ENCODE measurements around the gene TRIM9. TPM values are rescaled to one million over a fixed set of nuclear protein-coding genes. Genes with fewer than 3 reads are reported as not detected.

Gene TRIM9
- total and polyA plus RNA-seq, 2 experiments from 2014 or later = 4.4 to 6.2 TPM

GRCh38 chr14:51044961-51045360, 49.9 kb downstream of the TRIM9 start (continued):
- TF ChIP-seq POLR2AphosphoS5 (IDR thresholded peaks at IDR 0.05; ENCODE audit: low read depth) = no peak
- no peak for TF ChIP-seq CREB1 (CRISPR knock-in tag; IDR thresholded peaks at IDR 0.05; ENCODE audit: low read depth)
- TF ChIP-seq ETS1 (IDR thresholded peaks at IDR 0.05) = no peak
- TF ChIP-seq NANOG (IDR thresholded peaks at IDR 0.05; ENCODE audit: borderline replicate concordance) = no peak

- Histone ChIP-seq H3K9me2 (ENCODE audit: insufficient read depth) (no peaks in the 10 kb centered on the region), H4K20me1 (replicated peaks; ENCODE audit: insufficient read depth) (no peaks in the 10 kb centered on the region), H3K4me1 (ENCODE audit: insufficient read depth) (peaks cover 32% of the 10 kb centered on the region), H3K79me2 (replicated peaks; ENCODE audit: insufficient read depth) (no peaks in the 10 kb centered on the region), H3K27me3 (ENCODE audit: insufficient read depth) (no peaks in the 10 kb centered on the region), H3K4me2 (0 out of 2 replicates have a peak overlapping the region, but pooled peaks have one; percentile 2), H3F3A (replicated peaks; ENCODE audit: low read depth) (no peaks in the 10 kb centered on the region), H2AFZ (no peak overlapping the region), H3K27ac (ENCODE audit: low read depth) (no peak overlapping the region), H3K4me3 (no peak overlapping the region), H3K36me3 (ENCODE audit: insufficient read depth) (no peaks in the 10 kb centered on the region)
- ATAC-seq (peak; percentile 68), DNase-seq (ENCODE audit: low spot score) (no peak)
- H3K36me3 Mint-ChIP-seq (ENCODE audit: low read depth) = no peaks in the 10 kb centered on the region
- peaks cover 32% of the 10 kb centered on the region for H3K4me1 Mint-ChIP-seq
- H3K9me3 Mint-ChIP-seq = no peaks in the 10 kb centered on the region
- no peaks in the 10 kb centered on the region for H3K27me3 Mint-ChIP-seq (ENCODE audit: insufficient read depth, low read depth, poor library complexity)
- peak overlapping the region; percentile 60; the same call in 1 of the 2 replicates for H3K27ac Mint-ChIP-seq
- TF ChIP-seq CTCF (conservative IDR thresholded peaks at IDR 0.05; ENCODE audit: low read depth in 2 of 2) (no peak), NANOG (IDR thresholded peaks at IDR 0.05; ENCODE audit: borderline replicate concordance) (no peak), REST (IDR thresholded peaks at IDR 0.05; ENCODE audit: unreplicated experiment) (no peak), POLR2AphosphoS5 (IDR thresholded peaks at IDR 0.05; ENCODE audit: low read depth) (no peak), JUNB (IDR thresholded peaks at IDR 0.05; ENCODE audit: unreplicated experiment) (no peak), STAT1 (IDR thresholded peaks at IDR 0.05; ENCODE audit: unreplicated experiment) (no peak), EZH2 (IDR thresholded peaks at IDR 0.05; ENCODE audit: low read depth, unreplicated experiment) (no peak), ZNF462 (CRISPR knock-in tag; IDR thresholded peaks at IDR 0.05) (no peak; the same call in 1 of the 2 replicates), CREB1 (CRISPR knock-in tag; IDR thresholded peaks at IDR 0.05; ENCODE audit: low read depth) (no peak)
- H3K4me3 Mint-ChIP-seq = no peak overlapping the region
Measured at GRCh38 chr14:51041883-51042282, 53.0 kb downstream of the TRIM9 start.
